A204.1 (cell line): ENCODE measurements around the gene ASCL3.
"Not testable (repeated sequence)": the region's sequence is repeated elsewhere in the genome, so short reads cannot be mapped to it uniquely, and the experiment has no call there.

ENCODE experiments used
- FAIRE-seq: peaks from 2 replicates; lab custom pipeline; 2012; peaks lifted over from hg19 to GRCh38; lab: Jason Lieb, UNC

The ASCL3 gene

DNA sequence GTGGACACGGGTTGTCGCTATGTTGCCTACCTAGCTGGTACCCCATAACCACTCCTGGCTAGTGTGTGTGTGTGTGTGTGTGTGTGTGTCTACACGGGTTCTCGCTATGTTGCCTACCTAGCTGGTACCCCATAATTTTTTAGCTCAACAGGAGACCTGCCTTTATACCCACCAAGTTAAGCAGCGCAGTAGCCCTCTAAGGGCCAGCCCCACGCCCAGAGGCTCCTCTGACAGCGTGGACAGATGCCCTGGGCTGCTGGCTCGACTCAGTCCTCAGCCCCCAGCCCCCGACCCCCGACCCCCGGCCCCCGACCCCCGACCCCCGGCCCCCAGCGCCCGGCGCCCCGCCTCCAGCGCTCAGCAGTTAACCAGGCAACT is 32.2 kb downstream of the ASCL3 start:
- no peak for FAIRE-seq

DNA sequence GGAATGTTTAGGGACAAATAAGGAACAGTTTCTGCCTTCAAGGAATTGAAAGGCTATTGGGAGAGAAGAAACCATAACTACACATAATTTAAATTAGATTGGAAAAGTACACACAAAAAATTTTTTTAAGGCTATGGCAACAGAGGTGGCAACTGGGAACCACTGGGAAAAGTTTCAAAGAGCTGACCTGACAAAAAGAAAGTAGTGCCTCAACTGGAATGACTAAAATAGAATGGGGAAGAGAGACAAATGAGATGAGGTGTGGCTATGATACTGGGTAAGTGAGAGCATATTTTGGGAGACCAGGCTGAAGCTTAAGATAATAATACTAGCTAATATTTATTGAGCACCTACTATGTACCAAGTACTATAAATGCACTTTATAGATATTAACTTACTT is 34.7 kb downstream of the ASCL3 start:
- no peak for FAIRE-seq

DNA sequence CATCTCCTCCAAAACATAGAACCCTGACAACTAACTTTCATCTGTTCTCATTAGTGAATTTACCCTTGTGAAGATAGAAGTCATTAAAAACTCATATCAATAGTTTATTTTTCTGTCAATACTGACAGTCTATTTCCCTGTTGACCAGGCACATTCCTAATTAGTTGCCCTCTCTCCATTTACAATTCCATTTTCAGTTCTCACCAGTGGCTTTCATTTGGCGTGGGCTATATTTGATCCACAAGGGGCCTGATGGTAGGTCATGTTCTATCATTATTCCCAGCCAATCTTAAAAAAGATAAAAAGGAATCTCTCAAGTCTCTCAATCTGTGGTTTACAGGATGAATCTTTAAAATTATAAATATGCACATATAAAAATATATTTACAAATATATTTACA is 35.7 kb downstream of the ASCL3 start:
- no peak for FAIRE-seq

DNA sequence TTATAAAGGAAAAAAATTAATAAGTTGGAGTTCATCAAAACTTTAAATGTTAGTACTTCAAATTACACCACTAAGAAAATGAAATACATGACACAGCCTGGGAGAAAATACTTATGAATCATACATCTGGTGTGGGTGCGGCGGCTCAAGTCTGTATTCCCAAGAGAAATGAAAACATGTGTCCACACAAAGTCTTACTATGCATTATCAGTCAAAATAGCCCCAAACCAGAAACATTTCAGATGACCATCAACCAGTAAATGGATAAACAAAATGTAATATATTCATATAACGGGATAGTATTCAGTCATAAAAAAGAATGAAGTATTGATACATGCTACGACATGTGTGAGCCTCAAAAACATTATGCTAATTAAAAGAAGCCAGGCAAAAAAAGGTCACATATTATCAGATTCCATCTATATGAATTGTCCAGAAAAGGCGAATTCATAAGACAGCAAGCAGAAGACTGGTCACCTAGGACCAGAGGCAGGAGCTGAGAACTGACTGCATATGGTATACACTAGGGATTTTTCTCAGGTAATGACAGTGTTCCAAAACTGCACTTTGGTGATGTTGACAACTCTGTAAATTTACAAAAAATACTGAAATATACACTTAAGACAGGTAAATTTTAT is 37.2 kb downstream of the ASCL3 start:
- FAIRE-seq: no peak

DNA sequence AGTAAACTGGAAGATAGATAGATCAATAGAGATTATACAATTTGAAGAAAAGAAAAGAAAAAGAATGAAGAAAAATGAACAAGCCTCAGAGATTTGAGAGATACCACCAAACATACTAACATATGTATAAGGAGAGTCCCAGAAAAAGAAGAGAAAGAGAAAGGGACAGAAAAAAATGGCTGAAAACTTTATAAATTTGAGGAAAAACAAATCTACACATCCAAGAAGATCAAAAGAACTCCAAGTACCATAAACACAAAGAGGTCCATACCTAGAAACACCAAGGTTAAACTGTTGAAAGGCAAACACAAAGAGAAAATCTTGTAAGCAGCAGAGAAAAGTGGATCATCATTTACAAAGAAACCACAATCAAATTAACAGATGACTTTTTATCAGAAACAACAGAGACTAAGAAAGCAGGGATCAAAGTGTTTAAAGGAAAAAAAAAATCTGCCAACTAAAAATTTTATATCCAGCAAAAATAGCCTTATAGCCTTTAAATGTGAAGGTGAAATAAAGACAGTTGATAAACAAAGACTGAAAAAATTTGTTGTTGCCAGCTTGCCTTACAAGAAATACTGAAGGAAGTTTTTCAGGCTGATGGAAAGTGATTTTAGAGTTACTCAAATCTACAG is 43.6 kb downstream of the ASCL3 start:
- FAIRE-seq: no peak

DNA sequence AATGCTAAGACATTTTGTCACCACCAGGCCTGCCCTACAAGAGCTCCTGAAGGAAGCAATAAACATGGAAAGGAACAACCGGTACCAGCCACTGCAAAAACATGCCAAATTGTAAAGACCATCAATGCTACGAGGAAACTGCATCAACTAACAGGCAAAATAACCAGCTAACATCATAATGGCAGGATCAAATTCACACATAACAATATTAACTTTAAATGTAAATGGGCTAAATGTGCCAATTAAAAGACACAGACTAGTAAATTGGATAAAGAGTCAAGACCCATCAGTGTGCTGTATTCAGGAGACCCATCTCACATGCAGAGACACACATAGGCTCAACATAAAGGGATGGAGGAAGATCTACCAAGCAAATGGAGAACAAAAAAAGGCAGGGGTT is 51.6 kb downstream of the ASCL3 start:
- FAIRE-seq: not testable (repeated sequence)
